ENCODE data around the gene MPG. TPM values are rescaled to one million over a fixed set of nuclear protein-coding genes. Genes with fewer than 3 reads are reported as not detected.
A peak's percentile ranks its signal among the peaks of the same experiment; 100 is the strongest.

The MPG gene
- total RNA-seq, 2 experiments from 2014 or later = 53.1 to 58.7 TPM

DNA sequence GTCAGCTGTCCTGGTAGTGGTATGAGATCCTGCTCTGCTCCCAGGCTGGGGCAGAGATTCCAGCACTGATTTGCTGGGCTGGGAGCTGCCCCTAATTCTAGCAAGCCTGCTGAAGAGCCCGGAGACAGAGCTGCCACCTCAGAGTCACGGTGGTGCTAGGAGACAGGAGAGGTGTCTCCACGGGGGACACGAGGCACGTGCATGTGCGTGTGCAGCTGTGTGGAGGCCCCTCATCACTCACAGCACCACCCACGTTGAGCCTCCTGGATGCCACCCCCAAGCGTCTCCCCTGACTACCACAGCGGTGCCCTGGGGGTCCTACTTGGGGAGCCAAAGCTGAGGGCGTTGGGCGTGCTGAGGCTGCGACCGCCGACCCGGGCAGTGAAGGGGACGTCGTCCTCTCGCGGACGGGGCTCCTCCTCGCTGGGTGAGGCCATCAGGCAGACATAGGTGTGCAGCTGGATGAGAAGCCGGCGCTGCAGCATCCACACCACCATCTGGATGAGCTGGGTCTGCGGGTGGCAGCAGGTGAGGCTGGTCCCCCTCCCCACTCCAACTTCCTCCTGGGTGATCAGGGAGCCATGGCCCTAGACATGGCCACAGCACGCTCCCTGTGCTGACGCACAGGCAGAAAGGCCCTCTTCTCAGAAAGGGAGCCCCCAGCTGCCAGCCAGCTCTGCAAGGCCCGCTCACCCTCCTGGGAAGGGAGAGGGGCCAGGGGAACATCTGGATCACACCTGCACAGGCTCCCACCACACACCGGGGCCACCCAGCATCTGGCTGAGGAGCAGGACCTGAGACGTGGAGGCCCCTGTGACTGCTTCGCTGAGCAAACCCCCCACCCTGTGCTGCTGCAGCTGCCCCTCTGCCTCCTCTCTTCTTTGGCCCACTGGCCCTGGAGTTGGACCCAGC, 11.6 kb downstream of the MPG start:
- intact Hi-C loops (cut with micrococcal nuclease) = no loop called here
- ChIA-PET POLR2A (interaction anchor here (1.6 kb wide), 1 partner anchor 12 kb away, joined by 6 read pairs; the partner anchor contains the start of gene MPG), CTCF (interaction anchor here (0.6 to 12.2 kb wide), 4 partner anchors 17 to 206 kb away, joined by 4 to 384 read pairs (median 8); partner anchors contain the start of gene RHBDF1)
- H3K4me1 Mint-ChIP-seq (ENCODE audit: low read depth) = peaks cover 6% of the 10 kb centered on the region
- no peaks in the 10 kb centered on the region for H3K9me3 Mint-ChIP-seq
- DNase-seq = no peak
- no peak overlapping the region for H3K27ac Mint-ChIP-seq
- H3K36me3 Mint-ChIP-seq = peaks cover 24% of the 10 kb centered on the region
- no peaks in the 10 kb centered on the region for H3K27me3 Mint-ChIP-seq
- no peak overlapping the region for H3K4me3 Mint-ChIP-seq

DNA sequence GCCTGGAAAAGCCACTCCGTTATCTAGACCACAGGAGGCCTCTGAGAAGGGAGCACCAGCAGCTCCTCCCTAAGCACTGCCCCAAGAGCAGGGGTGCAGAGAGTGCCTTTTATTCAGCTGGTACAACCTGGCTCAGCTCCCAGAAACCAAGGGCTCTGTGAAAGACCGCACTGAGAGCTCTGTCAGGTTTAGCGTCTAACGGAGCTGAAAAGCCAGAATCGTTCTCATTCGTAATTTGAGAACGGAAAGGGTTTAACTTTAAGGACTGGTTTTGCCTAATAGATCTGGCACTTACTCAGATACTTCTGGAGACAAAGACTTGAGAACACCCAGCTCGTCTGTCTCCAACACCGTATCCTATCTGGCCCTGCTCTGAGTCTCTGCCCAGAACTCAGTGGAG, 13.5 kb downstream of the MPG start:
- no peaks in the 10 kb centered on the region for H3K4me1 Mint-ChIP-seq (ENCODE audit: low read depth)
- intact Hi-C loops (cut with micrococcal nuclease) = no loop called here
- ChIA-PET POLR2A (interaction anchor here (1.6 kb wide), 1 partner anchor 14 kb away, joined by 6 read pairs; the partner anchor contains the start of gene MPG), CTCF (interaction anchor here (1.9 to 12.2 kb wide), 3 partner anchors 15 to 90 kb away, joined by 4 to 384 read pairs (median 11); partner anchors contain the start of gene RHBDF1)
- no peak overlapping the region for H3K27ac Mint-ChIP-seq
- H3K36me3 Mint-ChIP-seq = peaks cover 15% of the 10 kb centered on the region
- no peak overlapping the region for H3K4me3 Mint-ChIP-seq
- H3K9me3 Mint-ChIP-seq = no peaks in the 10 kb centered on the region
- no peak for DNase-seq
- H3K27me3 Mint-ChIP-seq = no peaks in the 10 kb centered on the region

DNA sequence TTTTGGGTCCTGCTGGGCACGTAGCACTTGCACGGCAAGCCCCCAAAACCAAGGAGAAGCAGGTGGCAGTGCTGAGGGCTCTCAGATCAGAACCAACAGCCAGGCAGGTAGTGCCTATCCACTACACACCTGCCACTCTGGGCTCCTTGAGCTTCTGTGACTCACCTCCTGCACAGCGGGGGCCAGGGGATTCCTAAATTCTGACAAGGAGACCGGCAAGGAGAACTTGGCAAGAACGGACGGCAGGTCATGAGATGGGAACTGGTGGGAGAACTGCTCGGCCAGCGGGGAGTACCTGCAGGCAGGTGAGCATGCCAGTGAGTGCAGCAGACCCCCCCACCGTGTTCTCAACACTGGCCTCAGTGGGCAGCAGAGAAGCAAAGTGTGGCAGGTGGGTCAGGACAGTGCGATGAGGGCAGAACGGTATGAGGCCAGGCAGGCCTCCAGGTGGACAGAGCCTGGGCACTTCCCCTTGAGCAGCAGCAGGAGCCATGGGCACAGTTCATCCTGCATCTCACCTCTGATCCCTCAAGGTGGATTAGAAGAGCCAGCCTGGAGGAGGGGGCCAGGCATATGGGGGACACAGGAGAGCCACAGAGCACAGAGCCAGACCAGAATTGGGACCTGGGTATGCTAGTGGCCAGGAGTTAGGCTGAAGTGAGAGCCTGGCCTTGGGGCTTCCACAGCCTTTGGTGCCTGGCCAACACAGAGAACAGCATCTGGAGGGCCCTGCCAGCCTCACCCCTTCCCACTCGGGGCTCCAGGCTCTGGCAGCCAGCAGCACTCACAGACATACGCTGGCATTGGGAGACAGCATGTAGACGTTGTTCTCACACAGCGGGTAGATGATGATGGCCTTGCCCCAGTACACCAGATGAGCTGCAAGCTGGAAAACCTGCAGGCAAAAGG, 14.7 kb downstream of the MPG start:
- ChIA-PET POLR2A (no interaction called here), CTCF (interaction anchor here (1.9 to 12.2 kb wide), 2 partner anchors 25 to 89 kb away, joined by 4 to 384 read pairs; partner anchors contain the start of gene RHBDF1)
- Mint-ChIP-seq H3K27me3 (no peaks in the 10 kb centered on the region), H3K9me3 (no peaks in the 10 kb centered on the region), H3K27ac (no peak overlapping the region), H3K4me3 (no peak overlapping the region), H3K36me3 (peaks cover 18% of the 10 kb centered on the region), H3K4me1 (ENCODE audit: low read depth) (peaks cover under 1% of the 10 kb centered on the region)
- intact Hi-C loops (cut with micrococcal nuclease) = no loop called here
- no peak for DNase-seq

DNA sequence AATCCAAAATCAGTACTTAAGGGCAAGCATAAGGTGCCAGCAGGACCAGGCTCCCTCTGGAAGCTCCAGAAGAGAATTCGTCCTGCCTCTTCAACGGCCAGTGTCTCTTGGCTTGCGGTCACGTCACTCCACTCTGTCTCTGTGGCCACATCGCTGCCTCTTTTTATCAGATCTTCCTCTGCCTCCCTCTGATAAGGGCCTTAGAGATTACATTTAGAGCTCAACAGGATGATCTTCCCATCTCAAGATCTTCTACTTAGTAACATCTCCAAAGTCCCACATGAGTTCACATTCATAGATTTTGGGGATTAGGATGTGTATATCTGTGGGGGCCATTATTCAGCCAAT, 16.9 kb downstream of the MPG start:
- Mint-ChIP-seq H3K9me3 (no peaks in the 10 kb centered on the region), H3K27me3 (no peaks in the 10 kb centered on the region), H3K4me3 (no peak overlapping the region), H3K27ac (no peak overlapping the region), H3K36me3 (peaks cover 18% of the 10 kb centered on the region), H3K4me1 (ENCODE audit: low read depth) (peaks cover 3% of the 10 kb centered on the region)
- intact Hi-C loops (cut with micrococcal nuclease) = no loop called here
- ChIA-PET CTCF (interaction anchor here (0.8 to 12.2 kb wide), 5 partner anchors 10 to 267 kb away, joined by 3 to 384 read pairs (median 47); partner anchors contain the start of gene RHBDF1), POLR2A (interaction anchor here (1.2 kb wide), 1 partner anchor 42 kb away, joined by 3 read pairs; the partner anchor contains the start of genes POLR3K and SNRNP25)
- DNase-seq = no peak

DNA sequence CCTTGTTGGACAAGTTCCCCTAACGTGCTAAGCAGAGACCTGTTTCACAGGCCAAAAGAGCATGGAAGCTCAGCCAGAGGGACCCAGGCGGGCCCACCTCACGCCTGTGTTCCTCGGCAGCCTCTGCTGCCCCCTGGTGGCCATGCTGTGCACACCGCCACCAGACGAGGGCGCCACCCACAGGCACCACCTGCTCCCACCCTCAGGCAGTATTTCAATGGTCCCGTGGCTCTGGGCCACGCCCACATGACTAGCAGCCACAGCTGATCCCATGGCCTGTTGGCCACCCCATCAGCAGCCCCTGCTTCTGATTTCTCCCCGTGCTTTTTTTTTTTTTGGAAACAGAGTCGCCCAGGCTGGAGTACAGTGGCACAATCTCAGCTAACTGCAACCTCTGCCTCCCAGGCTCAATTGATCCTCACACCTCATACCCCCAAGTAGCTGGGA, 18.9 kb downstream of the MPG start:
- Mint-ChIP-seq H3K4me1 (ENCODE audit: low read depth) (peaks cover 3% of the 10 kb centered on the region), H3K36me3 (peaks cover 15% of the 10 kb centered on the region), H3K27me3 (no peaks in the 10 kb centered on the region), H3K9me3 (no peaks in the 10 kb centered on the region), H3K4me3 (no peak overlapping the region), H3K27ac (no peak overlapping the region)
- intact Hi-C loops (cut with micrococcal nuclease) = loop anchor here (1.0 kb wide), 1 partner anchor 32 kb away; no protein-coding TSS in a partner anchor
- CTCF ChIA-PET = interaction anchor here (0.6 to 12.2 kb wide), 27 partner anchors 11 to 285 kb away, joined by 3 to 384 read pairs (median 5); partner anchors contain the start of genes HBQ1, MPG, MRPL28 and PGAP6
- POLR2A ChIA-PET = interaction anchor here (0.7 to 1.9 kb wide), 3 partner anchors 10 to 31 kb away, joined by 3 to 5 read pairs (median 3); no protein-coding TSS in a partner anchor
- DNase-seq = peak; percentile 94

DNA sequence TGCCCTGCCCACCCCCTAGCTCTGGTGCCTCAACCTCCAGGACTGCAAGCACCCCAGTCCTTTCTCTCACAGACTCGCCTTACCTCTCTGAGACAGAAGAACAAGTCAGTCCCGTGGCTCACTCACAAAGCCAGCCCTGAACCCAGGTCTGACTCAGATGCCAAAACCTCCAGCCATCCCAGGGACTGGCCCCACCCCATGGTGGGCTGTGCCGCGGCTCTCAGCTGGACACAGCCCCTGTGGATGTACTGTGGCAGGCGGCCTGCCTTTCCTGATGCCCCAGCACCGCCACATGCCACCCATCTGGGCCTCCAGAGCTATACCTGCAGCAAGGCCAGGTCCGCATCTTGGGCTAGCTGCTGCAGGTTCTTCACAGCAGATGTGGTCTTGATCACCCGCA, 19.8 kb downstream of the MPG start:
- intact Hi-C loops (cut with micrococcal nuclease) = loop anchor here (1.0 kb wide), 1 partner anchor 33 kb away; no protein-coding TSS in a partner anchor

DNA sequence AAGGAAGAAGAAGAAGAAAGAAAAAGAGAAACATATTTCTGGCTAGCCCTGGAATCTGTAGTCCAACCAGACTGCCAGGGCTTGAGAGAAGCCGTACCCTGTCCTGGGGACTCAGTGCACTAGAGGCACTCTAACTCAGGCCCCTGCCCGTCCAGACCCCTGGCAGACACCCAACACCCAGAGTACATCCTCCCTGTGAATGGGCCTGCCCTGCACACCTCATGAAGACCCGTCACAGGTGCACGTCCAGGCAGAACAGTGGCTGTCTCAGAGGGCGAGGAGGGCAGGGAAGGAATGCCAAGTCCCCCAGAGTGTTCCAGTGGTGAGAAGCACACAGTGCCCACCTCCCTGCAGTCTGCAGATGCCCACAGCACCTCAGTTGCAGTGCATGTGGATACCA, 23.0 kb downstream of the MPG start:
- no peak overlapping the region for H3K4me3 Mint-ChIP-seq
- H3K9me3 Mint-ChIP-seq = no peaks in the 10 kb centered on the region
- intact Hi-C loops (cut with micrococcal nuclease) = no loop called here
- H3K4me1 Mint-ChIP-seq (ENCODE audit: low read depth) = peaks cover 3% of the 10 kb centered on the region
- H3K27ac Mint-ChIP-seq = no peak overlapping the region
- no peak for DNase-seq
- H3K36me3 Mint-ChIP-seq = peaks cover 21% of the 10 kb centered on the region
- CTCF ChIA-PET = interaction anchor here (12.2 kb wide), 1 partner anchor 34 kb away, joined by 384 read pairs; the partner anchor contains the start of gene RHBDF1
- no peaks in the 10 kb centered on the region for H3K27me3 Mint-ChIP-seq
- POLR2A ChIA-PET = no interaction called here

More for the DNA sequence above, 19.8 kb downstream of the MPG start:
- peaks cover 3% of the 10 kb centered on the region for H3K4me1 Mint-ChIP-seq (ENCODE audit: low read depth)
- POLR2A ChIA-PET = interaction anchor here (0.7 kb wide), 1 partner anchor 20 kb away, joined by 3 read pairs; no protein-coding TSS in a partner anchor
- no peaks in the 10 kb centered on the region for H3K27me3 Mint-ChIP-seq
- H3K36me3 Mint-ChIP-seq = peaks cover 15% of the 10 kb centered on the region
- no peaks in the 10 kb centered on the region for H3K9me3 Mint-ChIP-seq
- no peak for DNase-seq
- no peak overlapping the region for H3K27ac Mint-ChIP-seq
- H3K4me3 Mint-ChIP-seq = no peak overlapping the region
- CTCF ChIA-PET = interaction anchor here (0.7 to 12.2 kb wide), 15 partner anchors 10 to 264 kb away, joined by 3 to 384 read pairs (median 13); partner anchors contain the start of genes MPG and RHBDF1

DNA sequence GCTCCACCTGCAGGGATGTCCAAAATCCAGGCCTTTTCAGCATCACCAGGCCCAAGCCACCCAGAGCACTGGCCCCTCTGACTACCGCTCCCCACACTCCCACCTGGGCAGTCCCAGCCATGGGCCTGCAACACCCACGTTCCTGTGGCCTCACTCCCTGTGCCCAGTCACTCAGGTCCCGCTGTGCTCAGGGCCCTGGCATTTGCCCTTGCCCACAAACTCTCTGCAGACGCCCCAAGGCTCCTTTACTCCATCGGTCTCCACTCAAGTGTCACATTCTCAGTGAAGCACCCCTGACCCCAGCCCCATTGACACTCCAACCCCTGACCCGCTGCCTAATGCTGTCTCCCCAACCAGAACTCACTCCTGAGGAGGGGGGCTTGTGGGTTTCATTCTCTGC, 23.6 kb downstream of the MPG start:
- H3K27me3 Mint-ChIP-seq = no peaks in the 10 kb centered on the region
- DNase-seq = no peak
- CTCF ChIA-PET = interaction anchor here (12.2 kb wide), 1 partner anchor 34 kb away, joined by 384 read pairs; the partner anchor contains the start of gene RHBDF1

DNA sequence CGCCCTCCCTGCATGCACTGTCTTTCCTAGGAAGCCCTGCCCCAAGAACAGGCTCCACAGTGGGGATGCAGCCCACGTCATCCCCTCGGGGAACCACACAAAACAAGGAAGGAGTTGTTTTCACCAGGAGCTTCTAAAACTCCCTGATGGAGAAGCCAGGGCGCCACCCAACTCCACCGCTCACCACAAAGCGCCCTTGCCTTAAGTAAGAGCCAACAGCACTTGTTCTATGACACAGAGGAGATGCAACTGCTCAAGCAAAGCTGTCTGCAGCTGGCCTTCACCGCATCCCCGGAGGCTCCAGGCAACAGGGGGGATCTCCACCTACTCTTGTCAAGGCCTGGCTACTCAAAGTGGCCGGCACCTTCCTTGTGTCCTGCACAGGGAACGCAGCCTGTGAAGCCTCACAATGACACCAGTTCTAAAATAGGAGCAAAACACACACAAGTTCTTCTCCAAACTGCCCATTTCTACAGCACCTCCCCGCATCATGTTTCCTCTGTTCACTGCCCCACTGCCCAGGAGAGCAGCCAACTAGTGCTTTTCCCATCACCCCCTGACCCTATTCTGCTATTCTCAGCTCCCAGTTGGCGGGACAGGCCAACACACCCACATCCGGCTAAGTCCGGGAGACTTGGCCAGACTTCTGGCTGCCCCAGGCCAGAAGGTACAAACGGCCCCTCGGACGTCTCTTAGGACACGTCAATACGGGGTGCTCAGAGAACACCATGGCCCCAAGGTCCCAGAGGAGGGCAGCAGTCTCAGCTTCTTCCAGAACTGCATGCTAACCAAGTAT, 24.2 kb downstream of the MPG start:
- Mint-ChIP-seq H3K27ac (no peak overlapping the region), H3K4me3 (no peak overlapping the region), H3K36me3 (peaks cover 20% of the 10 kb centered on the region), H3K27me3 (no peaks in the 10 kb centered on the region), H3K4me1 (ENCODE audit: low read depth) (peaks cover 3% of the 10 kb centered on the region), H3K9me3 (no peaks in the 10 kb centered on the region)
- no peak for DNase-seq
- intact Hi-C loops (cut with micrococcal nuclease) = no loop called here
- CTCF ChIA-PET = interaction anchor here (0.6 to 12.2 kb wide), 2 partner anchors 18 to 35 kb away, joined by 3 to 384 read pairs; partner anchors contain the start of gene RHBDF1
- POLR2A ChIA-PET = no interaction called here

More for the DNA sequence above, 23.6 kb downstream of the MPG start:
- H3K4me3 Mint-ChIP-seq = no peak overlapping the region
- H3K9me3 Mint-ChIP-seq = no peaks in the 10 kb centered on the region
- H3K36me3 Mint-ChIP-seq = peaks cover 22% of the 10 kb centered on the region
- POLR2A ChIA-PET = no interaction called here
- peaks cover 3% of the 10 kb centered on the region for H3K4me1 Mint-ChIP-seq (ENCODE audit: low read depth)
- intact Hi-C loops (cut with micrococcal nuclease) = no loop called here
- no peak overlapping the region for H3K27ac Mint-ChIP-seq

DNA sequence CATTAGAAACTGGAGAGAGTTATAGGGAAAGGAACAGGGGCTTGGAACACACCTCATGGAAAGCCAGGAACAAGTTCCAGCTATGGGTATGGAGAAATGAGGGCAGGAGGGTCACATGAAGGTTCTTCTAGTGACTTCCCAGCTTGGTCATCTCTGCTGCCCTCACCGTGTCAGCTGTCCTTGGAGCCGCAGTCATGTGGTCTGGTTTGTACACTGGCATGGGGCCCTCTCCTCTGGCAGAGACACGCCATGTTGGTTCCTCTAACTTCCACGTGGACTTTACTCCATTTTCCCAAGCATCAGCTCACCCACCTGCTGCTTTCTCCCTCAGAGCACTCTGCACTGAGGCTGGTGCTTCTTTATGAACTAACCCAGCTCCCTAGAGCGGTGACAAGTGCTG, 26.3 kb downstream of the MPG start:
- no peaks in the 10 kb centered on the region for H3K4me1 Mint-ChIP-seq (ENCODE audit: low read depth)
- POLR2A ChIA-PET = no interaction called here
- no peaks in the 10 kb centered on the region for H3K9me3 Mint-ChIP-seq
- CTCF ChIA-PET = interaction anchor here (0.7 to 7.0 kb wide), 6 partner anchors 8 to 258 kb away, joined by 3 to 66 read pairs (median 34); no protein-coding TSS in a partner anchor
- no peak overlapping the region for H3K4me3 Mint-ChIP-seq
- DNase-seq = no peak
- H3K27ac Mint-ChIP-seq = no peak overlapping the region
- no peaks in the 10 kb centered on the region for H3K27me3 Mint-ChIP-seq
- H3K36me3 Mint-ChIP-seq = peaks cover 10% of the 10 kb centered on the region
- intact Hi-C loops (cut with micrococcal nuclease) = no loop called here
